ENCODE data around the gene OSBPL1A. TPM values are rescaled to one million over a fixed set of nuclear protein-coding genes. Genes with fewer than 3 reads are reported as not detected.

The OSBPL1A gene
- total and polyA plus RNA-seq, 11 donors, result 32.8 to 85.4 (median 71.0) TPM

- Histone ChIP-seq H3K27me3 (no peaks in the 10 kb centered on the region), H3K27ac (peak overlapping the region; percentile 11 to 75 (median 60)), H3K36me3 (peaks cover 0 to 48% (median 15%) of the 10 kb centered on the region in 9 donors), H3K9me3 (no peaks in the 10 kb centered on the region), H3K4me3 (no peak overlapping the region), H3K4me1 (peaks cover 7 to 74% (median 48%) of the 10 kb centered on the region in 12 donors)
- TF ChIP-seq CTCF (IDR thresholded peaks at IDR 0.05) (no peak), POLR2A (IDR thresholded peaks at IDR 0.05) (no peak)
- ATAC-seq (peak; percentile 34 to 71 (median 66)), DNase-seq (peak in 1 of 5 donors; percentile 47)
- intact Hi-C loops (cut with DNase I), result loop anchor here in 6 of 10 donors (5.0 kb wide), 2 partner anchors 32 to 37 kb away; no protein-coding TSS in a partner anchor
- 48 to 54% (median 52%) methylated on average over 7 of the region's 7 CpGs for WGBS, 4 donors
Measured at GRCh38 chr18:24234850-24235418, 162.7 kb downstream of the OSBPL1A start.

GRCh38 chr18:24234330-24234729 is 163.3 kb downstream of the OSBPL1A start:
- DNase-seq (peak in 4 of 5 donors; percentile 35 to 60 (median 52)), ATAC-seq (peak in 1 of 4 donors; percentile 58)
- Histone ChIP-seq H3K36me3 (peaks cover 0 to 48% (median 15%) of the 10 kb centered on the region in 9 donors), H3K27me3 (no peaks in the 10 kb centered on the region), H3K4me3 (no peak overlapping the region), H3K27ac (peak overlapping the region; percentile 24 to 75 (median 62)), H3K9me3 (no peaks in the 10 kb centered on the region), H3K4me1 (peaks cover 7 to 78% (median 46%) of the 10 kb centered on the region in 12 donors)
- intact Hi-C loops (cut with DNase I), result loop anchor here in 5 of 10 donors (5.0 kb wide), 2 partner anchors 33 to 38 kb away; no protein-coding TSS in a partner anchor
- no peak for TF ChIP-seq POLR2A (IDR thresholded peaks at IDR 0.05)
- peak in 1 of 12 donors; percentile 27 for TF ChIP-seq CTCF (IDR thresholded peaks at IDR 0.05)
- WGBS, 4 donors, result 48 to 58% (median 54%) methylated on average over 5 of the region's 5 CpGs

GRCh38 chr18:24232800-24233199 is 164.8 kb downstream of the OSBPL1A start:
- H3K4me1 ChIP-seq, result peaks cover 7 to 64% (median 43%) of the 10 kb centered on the region in 12 donors

More at GRCh38 chr18:24232800-24233199, 164.8 kb downstream of the OSBPL1A start:
- Histone ChIP-seq H3K27me3 (no peaks in the 10 kb centered on the region), H3K9me3 (no peaks in the 10 kb centered on the region), H3K36me3 (peaks cover 0 to 34% (median 9%) of the 10 kb centered on the region in 9 donors), H3K4me3 (no peak overlapping the region), H3K27ac (peak overlapping the region; percentile 56 to 83 (median 69))
- WGBS, 4 donors, result 93 to 96% (median 94%) methylated on average over 5 of the region's 5 CpGs
- intact Hi-C loops (cut with DNase I), result loop anchor here in 6 of 10 donors (2.0 to 5.0 kb wide), 3 partner anchors 35 to 40 kb away; no protein-coding TSS in a partner anchor
- DNase-seq (no peak), ATAC-seq (no peak)
- no peak for TF ChIP-seq POLR2A (IDR thresholded peaks at IDR 0.05)
- no peak for TF ChIP-seq CTCF (IDR thresholded peaks at IDR 0.05)

All from heart left ventricle (tissue), 16 donors.